NT2/D1 (cell line): ENCODE measurements around the gene RHOC.

ENCODE experiments used
- DNase-seq: peaks from one replicate; pipeline ENCODE4 v3.0.0-alpha.2; 2011; ENCODE audit warnings: low read depth, low spot score
- H3K27me3 ChIP-seq: 2 replicates; pipeline ENCODE4 v1.6.0; 2011; ENCODE audit warnings: mild to moderate bottlenecking; ENCODE audit not compliant: insufficient read length, insufficient read depth
- H3K36me3 ChIP-seq: 2 replicates; pipeline ENCODE4 v1.6.1; 2011; ENCODE audit warnings: mild to moderate bottlenecking, low read length, mixed read lengths; ENCODE audit not compliant: insufficient read depth, insufficient read length
- H3K4me1 ChIP-seq: 2 replicates; pipeline ENCODE4 v1.5.1; 2011; ENCODE audit not compliant: insufficient read depth, insufficient read length
- H3K4me3 ChIP-seq: 2 replicates; pipeline ENCODE4 v1.5.1; 2011; ENCODE audit warnings: low read depth; ENCODE audit not compliant: insufficient read length
- H3K9ac ChIP-seq: 2 replicates; pipeline ENCODE4 v1.6.0; 2011; ENCODE audit warnings: low read depth; ENCODE audit not compliant: insufficient read length
- H3K9me3 ChIP-seq: 2 replicates; pipeline ENCODE4 v1.5.1; 2011; ENCODE audit warnings: mild to moderate bottlenecking, low read length; ENCODE audit not compliant: insufficient read depth
- SUZ12 ChIP-seq: IDR thresholded peaks from 2 replicates; pipeline ENCODE4 v1.6.1; 2011; ENCODE audit not compliant: insufficient read length, insufficient read depth; ENCODE audit errors: extremely low read depth
- YY1 ChIP-seq: IDR thresholded peaks from 2 replicates; pipeline ENCODE4 v1.6.1; 2011; ENCODE audit not compliant: insufficient read length, insufficient read depth
- ZNF274 ChIP-seq: IDR thresholded peaks from 2 replicates; pipeline ENCODE4 v1.6.1; 2011; ENCODE audit warnings: mild to moderate bottlenecking, low read depth, low read length

Gene RHOC

GRCh38 chr1:112694363-112694929 is 12.5 kb downstream of the RHOC start:
- Histone ChIP-seq H3K36me3 (peaks cover 95% of the 10 kb centered on the region), H3K4me1 (peaks cover 18% of the 10 kb centered on the region), H3K9ac (no peak overlapping the region), H3K4me3 (no peak overlapping the region), H3K9me3 (no peaks in the 10 kb centered on the region), H3K27me3 (no peaks in the 10 kb centered on the region)
- DNase-seq, result no peak
- no peak for TF ChIP-seq ZNF274
- TF ChIP-seq YY1, result no peak
- no peak for TF ChIP-seq SUZ12

GRCh38 chr1:112693821-112694220 is 13.1 kb downstream of the RHOC start:
- Histone ChIP-seq H3K27me3 (no peaks in the 10 kb centered on the region), H3K4me1 (peaks cover 12% of the 10 kb centered on the region), H3K4me3 (no peak overlapping the region), H3K9me3 (no peaks in the 10 kb centered on the region), H3K36me3 (peaks cover 94% of the 10 kb centered on the region), H3K9ac (no peak overlapping the region)
- TF ChIP-seq YY1 (no peak), ZNF274 (no peak), SUZ12 (no peak)
- no peak for DNase-seq

DNA sequence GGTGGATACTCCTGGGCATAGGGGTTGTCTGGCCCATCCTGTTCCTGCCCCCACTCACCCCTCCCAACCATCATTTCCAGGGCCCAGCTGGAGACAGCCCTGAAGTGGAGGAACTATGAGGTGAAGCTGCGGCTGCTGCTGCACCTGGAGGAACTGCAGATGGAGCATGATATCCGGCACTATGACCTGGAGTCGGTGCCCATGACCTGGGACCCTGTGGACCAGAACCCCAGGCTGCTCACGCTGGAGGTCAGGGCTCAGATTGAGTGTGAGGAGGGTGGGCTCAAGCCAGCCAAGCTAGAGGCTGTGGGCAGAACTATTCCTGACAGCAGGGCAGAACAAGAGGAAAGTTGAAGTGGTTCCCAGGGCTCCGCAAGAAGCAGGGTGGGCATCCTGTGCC is 14.2 kb downstream of the RHOC start:
- no peaks in the 10 kb centered on the region for H3K27me3 ChIP-seq
- H3K9me3 ChIP-seq, result no peaks in the 10 kb centered on the region
- no peak overlapping the region for H3K4me3 ChIP-seq
- H3K36me3 ChIP-seq, result peaks cover 93% of the 10 kb centered on the region
- H3K9ac ChIP-seq, result no peak overlapping the region
- no peak for DNase-seq
- H3K4me1 ChIP-seq, result peaks cover under 1% of the 10 kb centered on the region
- TF ChIP-seq YY1 (no peak), SUZ12 (no peak), ZNF274 (no peak)

DNA sequence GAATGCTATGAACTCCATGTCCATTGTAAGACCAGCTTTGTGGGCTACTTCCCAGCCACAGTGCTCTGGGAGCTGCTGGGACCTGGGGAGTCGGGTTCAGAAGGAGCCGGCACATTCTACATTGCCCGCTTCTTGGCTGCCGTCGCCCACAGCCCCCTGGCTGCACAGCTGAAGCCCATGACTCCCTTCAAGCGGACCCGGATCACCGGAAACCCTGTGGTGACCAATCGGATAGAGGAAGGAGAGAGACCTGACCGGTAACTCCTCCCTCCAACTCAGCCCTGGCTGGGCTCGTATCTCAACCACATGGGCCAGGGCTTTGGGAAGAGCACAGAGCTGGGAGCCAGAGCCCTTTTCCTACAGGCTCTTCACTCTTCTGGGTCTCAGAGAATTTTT is 17.1 kb downstream of the RHOC start:
- no peaks in the 10 kb centered on the region for H3K27me3 ChIP-seq
- H3K9ac ChIP-seq, result no peak overlapping the region
- DNase-seq, result no peak
- no peak overlapping the region for H3K4me3 ChIP-seq
- TF ChIP-seq ZNF274 (no peak), SUZ12 (no peak), YY1 (no peak)
- no peaks in the 10 kb centered on the region for H3K4me1 ChIP-seq
- H3K36me3 ChIP-seq, result peaks cover 70% of the 10 kb centered on the region
- H3K9me3 ChIP-seq, result no peaks in the 10 kb centered on the region

DNA sequence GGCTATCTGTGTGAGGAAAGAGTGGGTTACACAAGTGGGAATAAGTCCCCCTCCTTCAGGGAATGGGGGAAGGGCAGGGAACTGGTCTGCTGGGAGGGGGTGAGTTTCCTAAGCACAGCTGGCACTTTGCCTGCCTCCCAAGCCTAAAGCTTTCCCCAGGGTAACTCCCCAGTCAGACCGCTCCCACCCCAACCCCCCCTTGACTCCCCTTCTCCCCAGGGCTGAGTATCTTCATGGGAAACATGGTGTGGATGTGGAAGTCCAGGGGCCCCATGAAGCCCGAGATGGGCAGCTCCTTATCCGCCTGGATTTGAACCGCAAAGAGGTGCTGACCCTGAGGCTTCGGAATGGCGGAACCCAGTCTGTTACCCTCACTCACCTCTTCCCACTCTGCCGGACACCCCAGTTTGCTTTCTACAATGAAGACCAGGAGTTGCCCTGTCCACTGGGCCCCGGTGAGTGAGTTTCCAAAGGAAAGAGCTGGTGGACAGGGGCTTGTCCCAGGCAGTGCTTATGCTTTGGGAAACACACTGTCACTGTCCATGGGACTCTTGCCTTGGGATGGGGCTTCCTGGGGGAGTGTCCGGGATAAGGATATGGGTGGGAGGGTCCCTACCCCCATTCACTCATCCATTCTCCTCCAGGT is 17.6 kb downstream of the RHOC start:
- H3K9ac ChIP-seq, result no peak overlapping the region
- H3K27me3 ChIP-seq, result no peaks in the 10 kb centered on the region
- no peak for DNase-seq
- no peak for TF ChIP-seq SUZ12
- no peak for TF ChIP-seq ZNF274
- TF ChIP-seq YY1, result no peak
- no peak overlapping the region for H3K4me3 ChIP-seq
- H3K4me1 ChIP-seq, result no peaks in the 10 kb centered on the region
- peaks cover 65% of the 10 kb centered on the region for H3K36me3 ChIP-seq
- no peaks in the 10 kb centered on the region for H3K9me3 ChIP-seq

- Histone ChIP-seq H3K9ac (no peak overlapping the region), H3K4me1 (no peaks in the 10 kb centered on the region), H3K36me3 (peaks cover 60% of the 10 kb centered on the region), H3K27me3 (no peaks in the 10 kb centered on the region), H3K4me3 (no peak overlapping the region), H3K9me3 (no peaks in the 10 kb centered on the region)
- DNase-seq, result no peak
- TF ChIP-seq YY1 (no peak), SUZ12 (no peak), ZNF274 (no peak)
Observed at GRCh38 chr1:112688781-112689193, 18.1 kb downstream of the RHOC start.

GRCh38 chr1:112687785-112688496 is 19.0 kb downstream of the RHOC start:
- TF ChIP-seq SUZ12 (no peak), YY1 (no peak), ZNF274 (no peak)
- Histone ChIP-seq H3K36me3 (peaks cover 52% of the 10 kb centered on the region), H3K9ac (no peak overlapping the region), H3K9me3 (no peaks in the 10 kb centered on the region), H3K4me3 (no peak overlapping the region), H3K27me3 (no peaks in the 10 kb centered on the region), H3K4me1 (no peaks in the 10 kb centered on the region)
- DNase-seq, result no peak
